Progenitor cell of endocrine pancreas (in vitro differentiated cells): ENCODE data around the gene CEP170. TPM values are rescaled to one million over a fixed set of nuclear protein-coding genes. Genes with fewer than 3 reads are reported as not detected.
"Not testable (repeated sequence)": the region's sequence is repeated elsewhere in the genome, so short reads cannot be mapped to it uniquely, and the experiment has no call there.

Source experiments
- DNase-seq: peaks from one replicate; pipeline ENCODE4 v3.0.0; 2021; ENCODE audit warnings: low spot score; ENCODE audit not compliant: unreplicated experiment
- H3K27ac Mint-ChIP-seq: 2 replicates; pipeline ENCODE4 v1.8.0; 2021; ENCODE audit warnings: mild to moderate bottlenecking, moderate library complexity, mixed read lengths
- H3K27me3 Mint-ChIP-seq: 2 replicates; pipeline ENCODE4 v1.8.0; 2021; ENCODE audit warnings: mixed read lengths
- H3K36me3 Mint-ChIP-seq: 2 replicates; pipeline ENCODE4 v1.8.0; 2022; ENCODE audit warnings: mixed read lengths; ENCODE audit not compliant: insufficient read depth
- H3K4me1 Mint-ChIP-seq: 2 replicates; pipeline ENCODE4 v1.8.0; 2021; ENCODE audit warnings: low read depth, mixed read lengths
- H3K4me3 Mint-ChIP-seq: 2 replicates; pipeline ENCODE4 v1.8.0; 2021; ENCODE audit warnings: low read depth, mild to moderate bottlenecking, moderate library complexity, mixed read lengths
- H3K9me3 Mint-ChIP-seq: 2 replicates; pipeline ENCODE4 v1.8.0; 2021; ENCODE audit warnings: low read depth, mixed read lengths
- total RNA-seq: library from RNA; stranded (reverse); gene quantifications from 2 replicates; pipeline ENCODE4 v1.2.1, GENCODE V29; 2021

Gene CEP170
- total RNA-seq, 1 donor from 2014 or later = 80.1 TPM

- DNase-seq, H3K36me3 Mint-ChIP-seq: not testable (repeated sequence)
These were observed 90.2 kb downstream of the CEP170 start for GRCh38 chr1:243164911-243165310.

GRCh38 chr1:243150906-243151305 is 104.2 kb downstream of the CEP170 start:
- peaks cover 30% of the 10 kb centered on the region for H3K36me3 Mint-ChIP-seq
- not testable (repeated sequence) for H3K4me1 Mint-ChIP-seq, H3K27me3 Mint-ChIP-seq, H3K4me3 Mint-ChIP-seq, H3K9me3 Mint-ChIP-seq, H3K27ac Mint-ChIP-seq, DNase-seq

More at GRCh38 chr1:243164911-243165310, 90.2 kb downstream of the CEP170 start:
- not testable (repeated sequence) for H3K4me1 Mint-ChIP-seq, H3K27me3 Mint-ChIP-seq, H3K27ac Mint-ChIP-seq, H3K9me3 Mint-ChIP-seq, H3K4me3 Mint-ChIP-seq

DNA sequence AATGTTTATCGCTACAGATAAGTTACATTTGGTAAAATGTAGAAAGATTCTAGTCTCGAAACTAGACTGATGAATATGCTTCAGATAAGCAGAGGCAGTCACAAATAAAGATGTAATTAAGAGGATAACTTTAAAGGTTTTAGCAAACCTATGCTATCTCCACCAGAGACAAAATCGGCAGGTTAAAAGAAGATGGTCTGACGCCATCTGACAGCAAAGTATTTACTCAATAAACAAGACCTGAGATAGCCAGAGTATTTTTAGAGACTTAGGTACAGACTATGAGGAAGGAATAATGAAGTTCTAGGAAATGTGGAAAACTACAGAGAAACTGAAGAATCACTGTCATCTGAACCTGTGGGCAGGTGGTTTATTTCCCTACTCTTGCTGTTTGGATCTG is 106.0 kb downstream of the CEP170 start:
- not testable (repeated sequence) for H3K27me3 Mint-ChIP-seq, H3K4me1 Mint-ChIP-seq, H3K27ac Mint-ChIP-seq, H3K4me3 Mint-ChIP-seq, H3K9me3 Mint-ChIP-seq, DNase-seq
- peaks cover 20% of the 10 kb centered on the region for H3K36me3 Mint-ChIP-seq

DNA sequence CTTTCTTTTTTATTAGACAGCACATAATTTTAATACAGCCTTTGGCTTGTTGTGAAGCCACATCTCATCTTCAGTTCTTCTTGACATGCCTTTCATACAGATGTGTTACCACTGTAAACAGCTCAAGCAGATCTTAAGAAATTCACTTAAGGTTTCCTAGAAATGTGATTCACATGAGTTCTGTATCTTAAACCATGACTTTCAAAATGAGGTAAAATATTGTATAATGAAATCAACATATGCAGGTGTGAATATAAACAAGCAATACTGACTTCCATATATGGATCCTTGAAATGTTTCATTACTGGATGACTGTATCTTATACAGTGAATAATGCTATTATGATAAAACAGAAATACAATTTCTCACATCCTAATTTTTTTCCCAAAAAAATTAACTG is 107.7 kb downstream of the CEP170 start:
- H3K4me3 Mint-ChIP-seq, H3K27ac Mint-ChIP-seq, H3K4me1 Mint-ChIP-seq, H3K27me3 Mint-ChIP-seq, DNase-seq, H3K9me3 Mint-ChIP-seq: not testable (repeated sequence)
- H3K36me3 Mint-ChIP-seq = peaks cover 15% of the 10 kb centered on the region

DNA sequence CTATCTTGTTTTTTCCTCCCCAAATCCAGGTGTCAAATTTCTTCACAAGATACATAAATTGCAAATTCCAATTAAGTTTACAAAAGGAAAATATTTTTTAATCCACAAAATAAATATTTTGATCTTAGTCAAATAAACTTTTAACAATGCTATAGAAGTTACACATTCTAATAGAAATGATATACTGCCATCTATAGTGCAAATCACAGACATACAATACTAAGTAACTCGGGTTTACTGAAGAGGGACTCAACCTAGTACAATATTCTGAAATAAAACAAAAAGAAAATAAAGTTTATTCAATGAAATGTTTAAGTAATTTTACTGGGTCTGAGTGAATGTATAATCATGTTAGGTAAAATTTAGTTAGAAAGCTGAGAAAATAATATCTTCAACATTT is 114.6 kb downstream of the CEP170 start:
- H3K4me1 Mint-ChIP-seq, H3K4me3 Mint-ChIP-seq, H3K9me3 Mint-ChIP-seq, DNase-seq, H3K27me3 Mint-ChIP-seq, H3K27ac Mint-ChIP-seq: not testable (repeated sequence)
- H3K36me3 Mint-ChIP-seq = peaks cover 11% of the 10 kb centered on the region

DNA sequence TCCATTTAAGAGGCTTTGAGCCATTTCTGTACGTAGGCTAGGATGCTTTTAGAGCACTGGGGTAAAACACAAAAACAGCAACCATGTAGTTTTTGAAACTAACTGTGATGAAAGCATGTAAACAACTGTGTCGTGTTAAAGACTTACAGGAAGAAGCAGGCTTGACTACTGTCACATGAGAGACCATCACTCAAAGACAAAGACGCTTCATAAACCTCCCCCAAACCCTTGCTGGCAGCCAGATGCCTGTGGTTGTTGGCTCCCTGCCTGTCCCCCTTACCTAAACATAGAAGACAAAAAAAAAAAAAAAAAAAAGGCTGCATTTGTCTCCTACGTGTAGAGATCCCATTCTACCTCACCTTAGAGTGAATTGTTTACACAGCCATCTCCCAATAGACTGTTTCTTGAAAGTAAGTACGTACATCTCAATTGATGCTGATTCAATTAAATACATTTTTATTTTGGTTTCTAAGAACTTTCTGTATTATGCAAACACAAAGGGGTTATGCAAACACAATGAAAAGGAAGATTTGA is 132.1 kb downstream of the CEP170 start:
- not testable (repeated sequence) for H3K27me3 Mint-ChIP-seq, H3K9me3 Mint-ChIP-seq, DNase-seq, H3K36me3 Mint-ChIP-seq, H3K4me1 Mint-ChIP-seq, H3K27ac Mint-ChIP-seq, H3K4me3 Mint-ChIP-seq

- DNase-seq, H3K36me3 Mint-ChIP-seq, H3K4me3 Mint-ChIP-seq, H3K27me3 Mint-ChIP-seq, H3K27ac Mint-ChIP-seq, H3K9me3 Mint-ChIP-seq, H3K4me1 Mint-ChIP-seq: not testable (repeated sequence)
These were observed 133.1 kb downstream of the CEP170 start for GRCh38 chr1:243121939-243122338.

GRCh38 chr1:243118601-243119322 is 136.3 kb downstream of the CEP170 start:
- H3K27ac Mint-ChIP-seq, H3K27me3 Mint-ChIP-seq, H3K4me3 Mint-ChIP-seq, H3K36me3 Mint-ChIP-seq, H3K9me3 Mint-ChIP-seq, DNase-seq, H3K4me1 Mint-ChIP-seq: not testable (repeated sequence)

GRCh38 chr1:243116187-243116586 is 138.9 kb downstream of the CEP170 start:
- DNase-seq, H3K27ac Mint-ChIP-seq, H3K36me3 Mint-ChIP-seq, H3K4me1 Mint-ChIP-seq, H3K27me3 Mint-ChIP-seq, H3K9me3 Mint-ChIP-seq, H3K4me3 Mint-ChIP-seq: not testable (repeated sequence)

GRCh38 chr1:243114769-243115168 is 140.3 kb downstream of the CEP170 start:
- not testable (repeated sequence) for DNase-seq, H3K27me3 Mint-ChIP-seq, H3K4me3 Mint-ChIP-seq, H3K4me1 Mint-ChIP-seq, H3K36me3 Mint-ChIP-seq, H3K27ac Mint-ChIP-seq, H3K9me3 Mint-ChIP-seq

- H3K9me3 Mint-ChIP-seq, H3K27me3 Mint-ChIP-seq, H3K4me1 Mint-ChIP-seq, H3K4me3 Mint-ChIP-seq, H3K36me3 Mint-ChIP-seq, DNase-seq, H3K27ac Mint-ChIP-seq: not testable (repeated sequence)
These were observed 140.9 kb downstream of the CEP170 start for GRCh38 chr1:243114059-243114713.

GRCh38 chr1:243107171-243107570 is 147.9 kb downstream of the CEP170 start:
- H3K27me3 Mint-ChIP-seq, H3K4me3 Mint-ChIP-seq, H3K9me3 Mint-ChIP-seq, H3K27ac Mint-ChIP-seq, DNase-seq, H3K4me1 Mint-ChIP-seq, H3K36me3 Mint-ChIP-seq: not testable (repeated sequence)

GRCh38 chr1:243105652-243106332 is 149.3 kb downstream of the CEP170 start:
- H3K27ac Mint-ChIP-seq, H3K4me1 Mint-ChIP-seq, H3K27me3 Mint-ChIP-seq, H3K4me3 Mint-ChIP-seq, H3K36me3 Mint-ChIP-seq, H3K9me3 Mint-ChIP-seq, DNase-seq: not testable (repeated sequence)
